GM19467 (cell line): ENCODE measurements around the gene ETS2.

Experiments
- ATAC-seq: cut with Tn5 transposase; IDR thresholded peaks from one replicate; pipeline ENCODE4 v1.9.1; 2021; ENCODE audit warnings: mild to moderate bottlenecking, moderate library complexity; ENCODE audit not compliant: unreplicated experiment

ETS2 gene

DNA sequence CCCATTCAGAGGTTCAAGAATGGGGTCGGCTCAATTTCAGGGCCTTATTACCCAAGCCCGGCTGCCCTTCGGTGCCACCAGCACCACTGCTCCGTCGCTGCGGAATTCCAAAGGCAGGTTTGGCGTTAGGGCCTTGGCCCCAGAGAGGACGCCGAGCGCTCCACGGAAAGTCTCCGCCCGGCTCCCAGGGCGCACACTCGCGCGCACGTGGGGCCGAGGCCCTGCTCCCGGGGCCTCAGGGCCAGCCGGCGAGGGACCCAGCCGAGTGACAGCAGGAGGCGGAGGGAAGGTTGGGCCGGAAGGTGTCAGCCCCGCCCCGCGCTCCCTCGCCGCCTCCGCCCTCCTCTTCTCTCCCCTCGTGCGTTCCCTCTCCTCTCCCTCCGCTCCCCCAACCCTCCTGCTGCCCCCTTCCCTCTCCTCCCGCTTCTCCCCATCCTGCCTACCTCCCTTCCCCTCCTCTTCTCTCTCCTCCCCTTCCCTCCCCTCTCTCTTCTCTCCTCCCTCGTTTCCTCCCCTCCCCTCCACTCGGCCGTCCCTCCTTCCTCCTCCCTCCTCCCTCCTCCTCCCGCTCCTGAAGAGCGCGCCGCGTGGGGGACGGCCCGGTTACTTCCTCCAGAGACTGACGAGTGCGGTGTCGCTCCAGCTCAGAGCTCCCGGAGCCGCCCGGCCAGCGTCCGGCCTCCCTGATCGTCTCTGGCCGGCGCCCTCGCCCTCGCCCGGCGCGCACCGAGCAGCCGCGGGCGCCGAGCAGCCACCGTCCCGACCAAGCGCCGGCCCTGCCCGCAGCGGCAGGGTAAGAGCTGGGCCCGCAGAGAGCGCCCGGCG, at the start of gene ETS2:
Gene ETS2 (plus strand): TSS at position 602 of the 825 bp plus-strand sequence. CDS start 4,106 bp downstream, outside the sequence.
- peak; percentile 60 for ATAC-seq

DNA sequence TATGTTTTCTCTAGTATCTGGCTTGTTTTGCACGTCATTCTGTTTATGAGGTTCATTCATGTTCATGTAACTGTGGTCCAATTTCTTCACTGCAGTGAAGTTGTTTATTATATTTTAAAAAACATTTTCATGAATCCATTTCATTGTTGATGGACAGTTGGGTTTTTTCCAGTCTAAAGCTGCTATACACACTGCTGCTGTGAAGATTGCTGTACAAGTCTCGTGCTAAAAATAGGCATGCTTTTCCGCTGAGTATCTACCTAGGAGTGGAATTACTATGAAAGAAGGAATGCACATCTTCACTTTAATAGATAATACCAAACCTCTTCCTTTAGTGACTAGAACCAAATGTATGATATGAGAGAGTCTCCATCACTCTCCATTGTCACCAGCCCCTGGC, 49.0 kb upstream of the ETS2 start:
- ATAC-seq: no peak

DNA sequence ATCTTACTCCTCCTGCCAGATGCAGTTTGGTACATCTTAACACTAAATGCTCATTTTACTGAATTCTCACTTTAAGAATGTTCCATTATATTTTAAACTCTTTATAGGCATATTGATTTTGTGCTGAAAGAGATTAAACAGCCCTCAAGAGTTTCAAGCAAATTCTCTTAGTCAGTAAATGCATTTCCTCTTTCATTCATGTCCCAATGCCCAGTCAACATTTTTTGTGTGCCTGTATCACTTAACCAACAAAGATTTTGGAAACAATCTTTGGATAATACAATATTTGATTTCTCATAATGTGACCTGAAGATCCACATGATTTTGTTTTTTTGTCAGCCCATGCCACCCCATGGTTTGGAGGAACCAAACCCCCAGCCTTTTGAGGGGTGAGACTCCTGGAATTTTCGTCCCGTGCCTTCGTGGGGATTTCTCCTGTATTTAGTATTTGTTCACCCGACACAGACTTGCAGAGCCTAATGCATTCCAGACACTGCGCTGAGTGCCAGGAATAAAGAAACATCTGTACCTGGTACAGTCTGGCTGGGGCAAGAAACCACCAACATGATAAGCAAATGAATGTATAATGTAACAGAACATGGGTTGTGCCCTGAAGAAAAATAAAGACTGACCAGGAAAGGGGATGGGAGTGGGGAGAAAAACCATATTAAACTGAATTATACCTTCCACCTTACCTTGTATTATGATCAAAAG, 47.1 kb upstream of the ETS2 start:
- ATAC-seq: no peak

DNA sequence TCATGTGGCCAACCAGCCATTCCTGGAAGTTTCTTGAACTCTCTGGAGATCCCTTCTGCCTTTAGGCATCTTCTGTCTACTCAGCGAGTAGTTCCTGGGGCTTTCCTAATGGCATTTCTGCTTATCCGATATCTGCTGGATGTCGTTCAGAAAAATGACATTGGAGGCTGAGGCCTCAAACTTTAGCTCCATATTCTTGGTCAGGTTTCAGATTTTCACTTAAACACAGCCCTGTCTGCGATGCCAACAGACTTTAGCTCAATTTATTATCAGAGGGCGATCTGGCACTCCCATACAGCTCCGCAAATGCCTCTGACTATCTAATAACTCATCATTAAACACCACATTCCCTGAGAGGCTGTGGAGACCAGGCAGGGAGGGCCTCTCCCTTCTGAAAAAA, 46.3 kb upstream of the ETS2 start:
- no peak for ATAC-seq

DNA sequence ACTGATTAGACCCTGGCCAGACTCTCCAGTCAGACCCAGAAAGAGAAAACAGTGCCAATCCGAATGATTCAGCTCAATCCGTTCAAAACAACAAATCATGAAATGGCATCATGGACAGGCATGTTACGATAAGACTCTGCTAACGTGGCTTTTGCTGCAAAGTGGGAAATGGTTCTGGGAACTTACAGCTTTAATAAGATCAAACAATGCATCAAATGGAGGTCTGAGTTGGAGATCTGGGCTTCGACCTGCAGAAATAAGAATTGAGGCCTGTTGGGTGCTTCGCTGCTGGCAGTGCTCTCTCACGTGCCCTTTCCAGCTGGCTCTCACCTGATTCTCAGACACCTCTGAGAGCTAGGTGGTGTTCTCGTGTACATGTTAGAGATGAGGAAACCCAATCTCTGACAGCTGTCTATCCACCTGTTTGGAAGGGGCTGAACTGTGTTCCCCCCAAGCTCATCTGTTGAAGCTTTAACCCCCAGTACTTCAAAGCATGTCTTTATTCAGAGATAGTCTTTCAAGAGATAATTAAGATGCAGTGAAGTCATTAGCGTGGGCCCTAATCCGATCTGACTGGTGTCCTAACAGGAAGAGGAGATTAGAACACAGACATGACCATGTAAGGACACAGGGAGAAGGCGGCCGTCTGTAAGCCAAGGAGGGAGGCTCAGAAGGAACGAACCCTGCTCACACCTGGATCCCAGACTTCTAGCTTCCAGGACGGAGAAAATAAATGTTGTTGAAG, 45.5 kb upstream of the ETS2 start:
- no peak for ATAC-seq

DNA sequence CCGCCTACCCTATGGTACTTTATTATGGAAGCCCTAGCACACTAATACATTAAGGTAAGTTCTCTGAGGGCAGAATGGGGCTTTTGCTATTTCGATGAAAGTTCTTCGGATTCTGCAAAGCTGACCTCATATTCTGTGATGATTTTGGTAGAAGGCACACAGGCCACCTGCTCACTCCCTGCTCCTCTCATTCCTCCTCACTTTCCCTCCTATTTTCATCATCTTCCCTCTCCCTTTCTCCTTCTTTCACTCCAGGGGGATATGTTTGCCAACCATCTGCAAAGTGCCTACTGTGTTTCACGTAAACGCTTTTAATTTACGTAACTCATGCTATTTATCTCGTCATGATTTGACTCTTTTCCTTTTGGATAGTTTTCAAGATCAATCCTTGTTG, 45.0 kb upstream of the ETS2 start:
- no peak for ATAC-seq

DNA sequence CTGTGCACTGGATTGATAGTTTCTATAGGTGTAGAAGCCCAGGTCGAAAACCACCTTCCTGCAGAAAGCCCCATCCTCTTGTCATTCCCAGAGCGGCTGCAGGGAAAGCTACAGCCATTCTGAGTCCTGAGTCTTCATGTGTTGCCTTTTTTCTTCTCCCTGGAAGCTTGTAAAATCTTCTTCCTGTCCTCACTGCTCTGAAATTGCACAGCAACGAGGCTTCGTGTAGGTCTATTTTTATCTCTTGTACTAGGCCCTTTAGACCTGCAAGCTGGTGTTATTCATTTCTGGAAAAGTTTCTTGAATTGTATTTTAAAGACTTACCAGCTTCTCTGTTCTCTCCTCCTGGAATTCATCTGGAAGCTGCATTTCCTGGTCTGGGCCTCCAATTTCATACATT, 44.2 kb upstream of the ETS2 start:
- ATAC-seq: no peak

DNA sequence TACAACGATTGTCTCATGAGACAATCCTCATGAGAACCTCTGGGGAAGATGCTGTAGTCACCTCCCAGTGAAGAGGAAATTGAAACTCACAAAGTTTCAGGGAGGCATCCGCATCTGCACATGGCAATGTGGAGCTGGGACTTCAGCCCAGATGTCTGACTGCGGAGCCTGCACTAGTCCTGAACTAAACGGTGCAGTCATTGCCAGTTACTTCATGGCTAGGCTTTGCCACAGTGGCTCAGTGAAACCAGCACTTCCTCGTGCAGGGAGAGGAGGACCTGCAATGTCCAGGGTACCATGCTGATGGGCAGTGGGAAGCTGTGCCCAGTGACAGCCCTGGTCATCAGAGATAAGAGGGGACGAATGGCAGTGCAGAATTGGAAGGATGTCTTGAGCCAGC, 40.7 kb upstream of the ETS2 start:
- no peak for ATAC-seq

DNA sequence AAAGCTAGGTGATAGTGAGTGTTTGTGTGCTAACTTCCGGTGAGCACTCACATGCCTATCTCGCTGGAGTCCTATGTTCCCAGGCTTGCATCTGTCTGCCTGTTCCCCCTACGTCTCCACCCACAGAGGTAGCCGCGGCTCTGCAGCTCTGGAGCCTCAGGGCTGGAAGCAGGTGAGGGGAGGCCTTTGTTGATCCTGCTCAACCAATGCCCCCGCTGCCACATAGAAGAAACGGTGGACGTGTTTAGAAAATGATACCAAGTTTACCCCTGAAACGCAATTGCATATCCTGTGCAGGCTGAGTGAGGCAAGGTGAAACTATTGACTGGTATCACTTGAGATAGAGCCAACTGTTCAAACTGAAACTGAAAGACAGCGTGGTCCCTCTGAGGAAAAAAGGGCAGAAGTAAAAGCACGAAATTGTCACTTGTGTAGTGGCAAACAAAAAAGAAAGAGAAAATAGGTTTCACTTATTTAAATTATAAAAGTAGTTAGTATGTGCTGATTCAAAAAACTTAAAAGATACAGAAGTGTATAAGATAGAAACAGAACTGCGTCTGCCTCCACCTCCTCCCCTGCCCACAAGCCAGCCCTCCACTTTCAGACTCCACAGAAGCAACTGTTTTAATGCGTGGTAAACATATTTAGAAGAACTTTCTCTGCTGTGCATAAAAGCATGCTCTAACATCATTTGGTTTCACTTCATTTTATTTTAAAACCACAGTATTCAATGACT, 38.6 kb upstream of the ETS2 start:
- ATAC-seq: peak; percentile 94

DNA sequence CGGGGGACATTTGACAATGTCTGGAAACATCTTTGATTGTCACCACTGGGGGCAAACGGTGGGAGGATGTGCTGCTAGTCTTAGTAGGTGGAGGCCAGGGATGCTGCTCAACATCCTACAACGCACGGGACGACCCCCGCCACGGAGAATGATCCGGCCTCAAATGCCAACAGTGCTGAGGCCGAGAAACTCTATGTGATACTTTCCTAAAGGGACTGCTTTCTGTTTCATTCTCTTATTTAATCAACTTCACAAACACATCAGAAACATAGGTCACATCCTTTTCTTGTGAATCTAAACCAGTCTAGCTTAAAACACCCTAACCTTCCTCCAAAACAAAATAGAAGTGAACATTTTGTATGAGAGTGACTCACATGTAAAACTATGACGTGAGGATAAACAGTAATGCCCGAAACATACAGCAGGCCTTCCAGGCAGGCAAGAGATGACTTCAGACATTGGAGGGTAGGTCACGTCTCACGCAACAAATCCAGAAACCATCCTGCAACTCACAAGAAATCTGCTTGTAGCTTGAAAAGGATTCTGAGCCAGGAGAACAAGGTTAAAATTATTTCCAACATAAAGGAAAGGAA, 37.2 kb upstream of the ETS2 start:
- no peak for ATAC-seq

DNA sequence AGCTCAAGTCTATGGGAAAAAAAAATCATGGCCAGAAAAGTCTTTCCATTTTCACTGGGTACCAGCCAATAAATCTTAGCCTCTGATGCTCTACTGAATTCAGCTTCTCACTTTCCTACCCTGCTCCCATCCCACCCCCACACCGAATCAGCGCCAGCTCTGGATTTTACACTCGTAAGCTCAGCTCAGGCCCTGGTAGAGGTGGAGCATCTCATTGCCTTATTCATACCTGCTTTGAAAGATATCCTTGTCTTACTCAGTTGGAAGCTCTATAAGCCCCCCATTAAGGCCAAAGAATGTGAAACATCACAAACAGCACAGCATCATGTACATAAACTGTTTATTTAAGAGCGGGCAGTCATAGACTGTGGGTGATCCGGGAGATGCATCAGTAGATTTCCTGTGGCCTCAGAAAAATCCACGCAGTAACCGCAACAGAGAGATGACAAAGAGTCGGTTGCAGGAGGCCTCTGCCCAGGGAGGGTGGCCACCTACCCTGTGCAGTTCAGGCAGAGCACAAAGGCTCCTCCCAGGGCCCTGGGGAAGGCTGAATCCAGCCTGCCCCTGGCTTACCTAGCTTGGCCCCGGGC, 36.4 kb upstream of the ETS2 start:
- ATAC-seq: no peak

DNA sequence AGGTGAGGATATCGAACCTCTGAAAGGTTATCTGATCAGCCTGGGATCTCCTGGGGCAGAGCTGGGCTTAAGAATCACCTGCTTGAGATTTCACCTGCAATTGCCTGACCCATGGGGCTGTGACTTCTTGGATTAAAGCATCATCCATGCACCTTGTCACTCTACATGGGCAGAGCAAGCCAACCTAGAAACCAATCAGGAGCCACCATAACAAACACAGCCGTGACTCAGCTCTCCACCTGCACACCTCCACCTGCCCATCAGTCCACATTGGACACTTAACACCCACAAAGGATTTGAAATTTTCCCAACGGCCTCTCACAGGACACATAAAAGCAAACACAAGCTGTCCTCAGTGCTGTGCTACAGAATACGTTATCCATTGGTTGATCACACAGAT, 35.1 kb upstream of the ETS2 start:
- ATAC-seq: no peak

DNA sequence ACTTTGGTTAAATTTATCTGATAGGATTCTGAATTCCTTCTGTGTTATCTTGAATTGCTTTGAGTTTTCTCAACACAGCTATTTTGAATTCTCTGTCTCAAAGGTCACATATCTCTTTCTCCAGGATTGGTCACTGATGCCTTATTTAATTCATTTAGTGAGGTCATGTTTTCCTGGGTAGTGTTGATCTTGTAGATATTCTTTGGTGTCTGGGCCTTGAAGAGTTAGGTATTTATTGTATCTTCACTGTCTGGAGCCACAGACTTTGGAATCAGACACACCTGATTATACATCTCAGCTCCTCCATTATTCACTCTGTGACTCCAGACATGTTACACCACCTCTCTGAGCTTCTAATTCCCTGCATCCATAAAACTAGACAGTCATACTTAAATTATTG, 34.2 kb upstream of the ETS2 start:
- no peak for ATAC-seq

DNA sequence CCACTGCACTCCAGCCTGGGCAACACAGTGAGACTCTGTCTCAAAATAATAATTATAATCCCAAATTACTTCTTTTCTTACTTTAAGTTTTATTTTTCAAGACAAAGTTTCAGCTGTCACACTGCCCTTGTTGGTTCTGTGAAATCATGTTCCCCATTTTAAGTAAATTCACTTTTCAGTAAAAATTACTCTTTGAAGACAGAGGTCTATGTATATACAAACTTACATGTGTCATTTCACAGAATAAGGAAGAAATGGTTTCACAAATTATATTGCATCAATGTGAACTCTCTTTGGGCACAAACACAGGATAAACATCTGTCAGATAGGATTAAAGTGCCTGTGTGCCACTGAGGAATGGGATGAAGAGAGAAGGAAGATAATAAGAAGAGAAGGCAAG, 33.1 kb upstream of the ETS2 start:
- no peak for ATAC-seq

DNA sequence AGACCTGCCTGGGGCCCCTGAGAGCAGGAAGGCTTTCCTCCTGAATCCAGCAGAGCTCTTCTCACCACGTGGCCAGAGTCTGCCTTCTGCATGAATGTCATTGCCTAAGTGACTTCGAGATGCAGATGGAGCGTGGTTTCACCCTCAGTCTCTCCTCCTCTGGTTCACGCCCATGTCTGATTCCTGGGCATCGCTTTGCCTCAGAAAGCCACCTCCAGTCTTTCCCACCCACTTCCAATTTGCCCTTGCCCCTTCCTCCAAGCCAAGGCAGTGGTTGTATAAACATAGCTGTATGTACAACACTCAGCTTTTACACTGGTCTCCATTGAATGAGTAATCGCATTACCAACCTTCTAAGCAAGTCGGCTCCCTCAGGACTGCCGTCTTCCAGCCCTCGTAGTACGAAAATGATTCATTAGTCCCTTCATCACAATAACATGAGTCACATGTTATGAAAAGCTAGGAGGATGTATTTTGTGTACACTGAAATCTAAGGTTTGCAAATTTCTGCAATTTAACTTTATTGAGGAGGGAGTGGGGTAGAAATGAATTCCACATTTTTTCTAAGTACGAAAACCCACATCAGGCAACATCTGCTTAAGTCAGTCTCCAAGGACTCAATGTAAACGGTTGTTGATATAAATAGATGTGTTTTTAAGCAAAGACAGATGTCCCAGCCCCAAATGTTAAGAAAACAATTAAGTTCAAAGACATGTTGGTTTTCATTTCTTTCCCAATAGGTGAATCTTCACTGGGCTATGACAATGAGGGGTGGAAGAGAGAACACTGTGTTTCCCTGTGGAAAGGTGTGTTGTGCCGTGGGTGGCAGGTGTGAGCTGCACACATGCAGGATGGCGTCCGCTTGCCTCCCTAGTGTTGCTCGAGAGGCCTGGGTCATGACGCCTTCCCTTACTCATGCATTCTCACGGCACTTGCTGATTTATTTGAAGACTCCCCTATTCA, 32.3 kb upstream of the ETS2 start:
- no peak for ATAC-seq

DNA sequence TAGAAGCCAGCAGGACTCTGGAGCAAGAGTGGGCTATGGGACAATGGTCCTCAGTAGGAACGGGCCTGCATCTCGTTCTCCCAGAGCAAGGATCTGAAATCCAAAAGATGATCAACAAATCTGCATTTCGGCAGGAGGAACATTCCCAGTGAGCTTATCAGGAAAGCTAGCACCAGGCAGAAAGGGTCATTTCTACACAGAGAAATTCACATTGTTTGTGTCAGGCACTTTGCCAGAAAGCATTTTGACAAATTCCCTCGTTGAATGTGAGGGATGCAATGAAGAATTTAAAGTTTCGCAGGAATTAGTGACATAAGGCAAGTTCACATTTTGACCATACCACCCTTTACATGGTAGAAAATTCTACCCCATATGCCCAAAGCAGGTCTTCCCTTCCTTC, 31.6 kb upstream of the ETS2 start:
- no peak for ATAC-seq

DNA sequence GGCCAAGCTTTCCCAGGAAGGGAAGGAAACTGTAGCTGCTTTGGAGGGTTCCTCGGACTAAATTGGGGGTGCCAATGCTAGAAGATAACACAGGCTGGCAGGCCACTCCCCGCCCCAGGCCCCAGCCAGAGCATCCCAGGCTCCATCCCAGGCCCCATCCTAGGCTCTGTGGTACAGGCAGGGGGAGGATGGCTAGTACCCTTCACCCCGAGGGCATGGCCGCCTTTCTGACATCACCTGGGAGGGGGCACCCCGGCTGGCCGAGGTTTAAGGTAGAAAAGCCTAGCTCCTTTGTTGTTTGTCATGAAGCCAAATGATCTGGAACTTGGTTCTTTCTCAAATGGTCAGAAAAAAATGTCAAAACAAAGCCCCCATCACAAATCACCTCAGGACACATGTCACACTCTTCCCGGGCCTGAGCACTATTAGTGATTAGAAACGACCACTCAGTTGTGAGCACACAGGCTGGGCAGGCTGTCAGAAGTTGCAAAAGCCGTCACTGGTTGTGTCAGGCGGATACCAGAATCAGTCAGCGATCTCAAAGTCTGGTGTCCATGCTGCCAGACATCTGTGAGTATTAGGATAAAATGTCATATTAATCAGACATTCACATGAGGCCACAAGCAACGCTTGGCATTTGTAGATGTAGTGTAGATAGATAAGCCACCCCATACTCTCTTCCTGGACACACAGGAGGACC, 31.0 kb upstream of the ETS2 start:
- ATAC-seq: no peak

DNA sequence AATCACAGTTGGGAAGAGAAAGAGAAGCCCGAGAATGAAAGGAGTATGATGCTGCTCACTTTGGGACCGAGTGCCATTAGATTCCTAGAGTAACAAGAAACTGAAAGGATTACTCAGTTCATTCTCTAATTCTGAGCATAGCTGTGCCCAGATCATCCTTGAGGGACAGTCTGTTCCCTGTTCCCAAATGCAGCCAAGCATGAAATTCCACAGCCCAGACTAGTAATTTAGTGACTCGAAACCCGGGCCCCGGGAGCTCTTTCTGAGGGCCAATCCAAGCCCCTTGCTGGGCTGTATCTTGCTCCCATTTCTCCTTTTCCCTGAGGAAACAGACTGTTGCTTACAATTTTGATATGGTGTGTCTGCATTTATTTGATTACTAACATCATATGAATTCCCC, 30.0 kb upstream of the ETS2 start:
- no peak for ATAC-seq

DNA sequence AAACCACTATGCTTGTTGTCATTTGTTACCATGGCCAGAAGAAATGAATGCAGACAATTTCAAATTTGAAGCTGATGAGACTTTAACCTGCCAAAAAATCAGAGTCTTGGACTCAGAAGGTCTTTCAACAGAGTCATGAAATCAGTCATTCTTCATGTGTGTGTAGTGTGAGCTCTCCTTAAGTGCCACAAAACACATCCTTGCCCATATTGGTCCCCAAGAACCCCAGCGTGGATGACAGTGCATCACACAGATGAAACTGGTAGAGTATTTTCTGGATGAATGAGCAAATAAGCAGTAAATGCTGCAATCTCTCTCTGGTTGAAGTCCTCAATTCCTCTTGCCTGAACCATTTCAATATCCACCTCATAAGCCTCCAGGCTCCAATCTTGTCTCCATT, 28.7 kb upstream of the ETS2 start:
- ATAC-seq: no peak
